GM13976 (cell line): ENCODE data around the gene TEKT2.

Source experiments
- DNase-seq: peaks from one replicate; pipeline ENCODE4 v3.0.0; 2012; ENCODE audit warnings: low spot score
- in situ Hi-C: fragments of 300-500 bp; cut with MboI; formaldehyde crosslinking; loops from one replicate; pipeline ENCODE4 v1.12.0; 2022; ENCODE audit warnings: low sequenced_read_pairs, mixed read lengths, inconsistent platforms; ENCODE audit not compliant: unreplicated experiment
- TF ChIP-seq, protein P1 (sequence below): IDR thresholded peaks from 2 replicates; pipeline ENCODE4 v1.5.1; 2012; ENCODE audit warnings: borderline replicate concordance, mild to moderate bottlenecking; ENCODE audit not compliant: insufficient read depth; ENCODE audit errors: extremely low read depth, missing control alignments, control extremely low read depth

TEKT2 gene

GRCh38 chr1:36099681-36100341, 15.9 kb downstream of the TEKT2 start:
- in situ Hi-C loops: loop anchor here (10.0 kb wide), 1 partner anchor 85 kb away; no protein-coding TSS in a partner anchor
- DNase-seq: peak; percentile 90

GRCh38 chr1:36100376-36100775, 16.5 kb downstream of the TEKT2 start:
- in situ Hi-C loops: loop anchor here (10.0 kb wide), 1 partner anchor 84 kb away; no protein-coding TSS in a partner anchor
- DNase-seq: no peak
- TF ChIP-seq, protein P1, sequence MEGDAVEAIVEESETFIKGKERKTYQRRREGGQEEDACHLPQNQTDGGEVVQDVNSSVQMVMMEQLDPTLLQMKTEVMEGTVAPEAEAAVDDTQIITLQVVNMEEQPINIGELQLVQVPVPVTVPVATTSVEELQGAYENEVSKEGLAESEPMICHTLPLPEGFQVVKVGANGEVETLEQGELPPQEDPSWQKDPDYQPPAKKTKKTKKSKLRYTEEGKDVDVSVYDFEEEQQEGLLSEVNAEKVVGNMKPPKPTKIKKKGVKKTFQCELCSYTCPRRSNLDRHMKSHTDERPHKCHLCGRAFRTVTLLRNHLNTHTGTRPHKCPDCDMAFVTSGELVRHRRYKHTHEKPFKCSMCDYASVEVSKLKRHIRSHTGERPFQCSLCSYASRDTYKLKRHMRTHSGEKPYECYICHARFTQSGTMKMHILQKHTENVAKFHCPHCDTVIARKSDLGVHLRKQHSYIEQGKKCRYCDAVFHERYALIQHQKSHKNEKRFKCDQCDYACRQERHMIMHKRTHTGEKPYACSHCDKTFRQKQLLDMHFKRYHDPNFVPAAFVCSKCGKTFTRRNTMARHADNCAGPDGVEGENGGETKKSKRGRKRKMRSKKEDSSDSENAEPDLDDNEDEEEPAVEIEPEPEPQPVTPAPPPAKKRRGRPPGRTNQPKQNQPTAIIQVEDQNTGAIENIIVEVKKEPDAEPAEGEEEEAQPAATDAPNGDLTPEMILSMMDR: no peak

More at GRCh38 chr1:36099681-36100341, 15.9 kb downstream of the TEKT2 start:
- TF ChIP-seq, protein P1: peak; percentile 88

DNA sequence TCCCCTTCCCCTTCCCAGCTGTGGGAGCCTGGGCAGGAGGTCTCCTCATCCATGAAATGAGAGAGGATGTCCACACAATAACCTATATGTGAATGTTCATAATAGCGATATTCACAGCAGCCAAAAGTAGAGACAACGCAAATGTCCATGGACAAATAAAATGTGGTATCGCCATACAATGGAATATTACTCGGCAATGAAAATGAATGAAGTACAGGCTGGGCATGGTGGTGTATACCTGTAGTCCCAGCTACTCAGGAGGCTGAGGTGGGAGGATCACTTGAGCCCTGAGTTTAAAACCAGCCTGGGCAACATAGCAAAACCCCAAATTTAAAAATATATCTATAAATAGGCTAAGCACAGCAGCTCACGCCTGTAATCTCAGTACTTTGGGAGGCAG, 17.7 kb downstream of the TEKT2 start:
- TF ChIP-seq, protein P1: no peak
- in situ Hi-C loops: loop anchor here (10.0 kb wide), 1 partner anchor 83 kb away; no protein-coding TSS in a partner anchor
- DNase-seq: no peak

GRCh38 chr1:36106269-36106668, 22.4 kb downstream of the TEKT2 start:
- TF ChIP-seq, protein P1: no peak
- DNase-seq: no peak
- in situ Hi-C loops: loop anchor here (10.0 kb wide), 1 partner anchor 79 kb away; no protein-coding TSS in a partner anchor

DNA sequence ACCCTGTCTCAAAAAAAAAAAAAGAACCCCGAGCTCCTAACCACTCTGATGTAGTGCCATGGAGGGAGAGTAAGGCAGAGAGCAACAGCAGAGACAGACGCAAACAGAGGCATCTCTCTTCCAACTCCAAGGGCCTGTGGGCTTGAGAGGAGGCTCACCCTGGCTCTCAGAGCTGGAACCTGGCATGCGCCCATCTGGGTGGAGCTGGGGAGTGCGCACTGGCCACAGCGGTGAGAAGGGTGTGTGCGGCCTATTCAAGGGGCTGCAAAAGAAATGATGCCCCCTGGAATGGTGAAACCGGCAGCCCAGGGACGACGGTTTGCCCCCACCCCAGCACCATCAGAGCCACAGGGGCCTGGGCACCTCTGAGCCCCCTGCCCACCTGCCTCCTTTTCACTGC, 23.5 kb downstream of the TEKT2 start:
- DNase-seq: no peak
- in situ Hi-C loops: loop anchor here (10.0 kb wide), 1 partner anchor 77 kb away; no protein-coding TSS in a partner anchor
- TF ChIP-seq, protein P1: no peak

GRCh38 chr1:36108314-36108713, 24.4 kb downstream of the TEKT2 start:
- DNase-seq: no peak
- in situ Hi-C loops: loop anchor here (10.0 kb wide), 1 partner anchor 76 kb away; no protein-coding TSS in a partner anchor
- TF ChIP-seq, protein P1: no peak
